NCI-H1436 treated with DMSO at 0.1 percent for 48 hours (cell line): Measurements from ENCODE around the gene RBM33.
"Not testable (repeated sequence)": the region's sequence is repeated elsewhere in the genome, so short reads cannot be mapped to it uniquely, and the experiment has no call there.

Source experiments
- DNase-seq: peaks from one replicate; lab custom pipeline; 2025; lab: John Stamatoyannopoulos, UW

RBM33 gene

GRCh38 chr7:155662343-155663043 lies 18.0 kb downstream of the RBM33 start:
- no peak for DNase-seq

GRCh38 chr7:155663937-155664336 lies 19.5 kb downstream of the RBM33 start:
- DNase-seq = no peak

- no peak for DNase-seq
Measured at GRCh38 chr7:155665079-155665956, 20.9 kb downstream of the RBM33 start.

GRCh38 chr7:155665957-155666287 lies 21.5 kb downstream of the RBM33 start:
- no peak for DNase-seq

GRCh38 chr7:155667241-155667829 lies 22.9 kb downstream of the RBM33 start:
- no peak for DNase-seq

- DNase-seq = no peak
Measured at GRCh38 chr7:155669717-155670505, 25.4 kb downstream of the RBM33 start.

GRCh38 chr7:155670521-155670920 lies 26.1 kb downstream of the RBM33 start:
- DNase-seq = no peak

GRCh38 chr7:155674556-155674955 lies 30.1 kb downstream of the RBM33 start:
- no peak for DNase-seq

- no peak for DNase-seq
Measured at GRCh38 chr7:155676052-155676451, 31.6 kb downstream of the RBM33 start.

GRCh38 chr7:155677688-155678087 lies 33.2 kb downstream of the RBM33 start:
- DNase-seq = no peak

- no peak for DNase-seq
Measured at GRCh38 chr7:155680124-155680523, 35.7 kb downstream of the RBM33 start.

GRCh38 chr7:155680864-155681263 lies 36.4 kb downstream of the RBM33 start:
- DNase-seq = no peak

GRCh38 chr7:155681663-155682062 lies 37.2 kb downstream of the RBM33 start:
- DNase-seq = no peak

GRCh38 chr7:155682484-155682883 lies 38.0 kb downstream of the RBM33 start:
- DNase-seq = no peak

- DNase-seq = no peak
Measured at GRCh38 chr7:155683098-155683497, 38.6 kb downstream of the RBM33 start.

GRCh38 chr7:155683714-155684113 lies 39.3 kb downstream of the RBM33 start:
- no peak for DNase-seq

- DNase-seq = no peak
Measured at GRCh38 chr7:155684543-155684942, 40.1 kb downstream of the RBM33 start.

GRCh38 chr7:155685070-155685790 lies 40.8 kb downstream of the RBM33 start:
- no peak for DNase-seq

GRCh38 chr7:155685791-155686160 lies 41.3 kb downstream of the RBM33 start:
- DNase-seq = no peak

- DNase-seq = not testable (repeated sequence)
Measured at GRCh38 chr7:155686620-155687324, 42.3 kb downstream of the RBM33 start.

GRCh38 chr7:155688237-155688636 lies 43.8 kb downstream of the RBM33 start:
- DNase-seq = not testable (repeated sequence)
